Measurements from ENCODE around the gene GRK1.

GRK1 gene

GRCh38 chr13:113775451-113776145 lies 108.6 kb downstream of the GRK1 start:
- no peak for DNase-seq (ENCODE audit: low read depth in 2 of 2, low spot score in 1 of 2)

GRCh38 chr13:113776231-113777125 lies 109.5 kb downstream of the GRK1 start:
- DNase-seq (ENCODE audit: low read depth in 2 of 2, low spot score in 1 of 2) = no peak

- DNase-seq (ENCODE audit: low read depth in 2 of 2, low spot score in 1 of 2) = no peak
Measured at GRCh38 chr13:113777311-113778260, 110.6 kb downstream of the GRK1 start.

GRCh38 chr13:113781571-113781970 lies 114.6 kb downstream of the GRK1 start:
- no peak for DNase-seq (ENCODE audit: low read depth in 2 of 2, low spot score in 1 of 2)

GRCh38 chr13:113782472-113782871 lies 115.5 kb downstream of the GRK1 start:
- DNase-seq (ENCODE audit: low read depth in 2 of 2, low spot score in 1 of 2) = no peak

GRCh38 chr13:113783200-113783881 lies 116.3 kb downstream of the GRK1 start:
- DNase-seq (ENCODE audit: low read depth in 2 of 2, low spot score in 1 of 2) = no peak

GRCh38 chr13:113783966-113784644 lies 117.1 kb downstream of the GRK1 start:
- no peak for DNase-seq (ENCODE audit: low read depth in 2 of 2, low spot score in 1 of 2)

GRCh38 chr13:113784645-113785024 lies 117.6 kb downstream of the GRK1 start:
- no peak for DNase-seq (ENCODE audit: low read depth in 2 of 2, low spot score in 1 of 2)

- no peak for DNase-seq (ENCODE audit: low read depth in 2 of 2, low spot score in 1 of 2)
Measured at GRCh38 chr13:113785051-113786010, 118.3 kb downstream of the GRK1 start.

- no peak for DNase-seq (ENCODE audit: low read depth in 2 of 2, low spot score in 1 of 2)
Measured at GRCh38 chr13:113786262-113786841, 119.3 kb downstream of the GRK1 start.
